Subcutaneous adipose tissue (tissue), 4 donors: ENCODE data around the gene LRRTM2. TPM values are rescaled to one million over a fixed set of nuclear protein-coding genes. Genes with fewer than 3 reads are reported as not detected.

ENCODE experiments used
- CTCF ChIP-seq: fragments of 450-650 bp; IDR thresholded peaks from one replicate; pipeline ENCODE4 v1.5.1; 2016; ENCODE audit warnings: low read depth, mild to moderate bottlenecking, control low read depth, antibody characterized with exemption, moderate library complexity
- total RNA-seq, 4 donors: library from RNA; depleted of rRNA; stranded (reverse); fragments of >200 nt; gene quantifications; one replicate each; pipeline ENCODE4 v1.1.0, GENCODE V29; 2016

The LRRTM2 gene
- total RNA-seq, 4 donors from 2014 or later: 0.34 to 8.9 (median 1.1) TPM

- no peak for TF ChIP-seq CTCF
These were observed 36.3 kb upstream of the LRRTM2 start for GRCh38 chr5:138911441-138911840.

DNA sequence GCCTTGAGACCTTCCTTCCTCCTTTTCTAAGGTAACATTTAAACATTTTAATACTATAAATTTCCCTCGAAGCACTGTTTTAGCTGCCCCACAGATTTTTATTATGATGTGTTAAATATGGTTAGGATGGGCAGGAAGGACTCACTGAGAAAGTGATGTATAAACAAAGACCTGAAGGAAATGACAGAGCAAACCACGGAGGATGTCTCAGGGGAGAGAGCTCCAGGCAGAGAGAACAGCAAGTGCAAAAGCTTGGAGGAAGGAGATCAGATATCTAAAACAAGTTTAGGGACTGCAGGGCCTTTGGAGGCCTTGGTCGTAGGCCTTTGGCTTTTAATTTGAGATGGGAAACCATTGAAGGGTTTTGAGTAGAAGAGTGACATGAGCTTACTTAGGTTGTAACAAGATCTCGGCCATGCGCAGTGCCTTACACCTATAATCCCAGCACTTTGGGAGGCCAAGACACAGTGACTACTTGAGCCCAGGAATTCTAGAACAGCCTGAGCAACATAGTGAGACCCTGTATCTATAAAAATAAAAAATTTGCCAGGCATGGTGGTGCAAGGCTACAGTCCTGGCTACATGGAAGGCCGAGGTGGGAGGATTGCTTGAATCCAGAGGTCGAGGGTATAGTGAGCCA, 35.5 kb upstream of the LRRTM2 start:
- no peak for TF ChIP-seq CTCF

- no peak for TF ChIP-seq CTCF
These were observed 34.6 kb upstream of the LRRTM2 start for GRCh38 chr5:138909734-138910133.

DNA sequence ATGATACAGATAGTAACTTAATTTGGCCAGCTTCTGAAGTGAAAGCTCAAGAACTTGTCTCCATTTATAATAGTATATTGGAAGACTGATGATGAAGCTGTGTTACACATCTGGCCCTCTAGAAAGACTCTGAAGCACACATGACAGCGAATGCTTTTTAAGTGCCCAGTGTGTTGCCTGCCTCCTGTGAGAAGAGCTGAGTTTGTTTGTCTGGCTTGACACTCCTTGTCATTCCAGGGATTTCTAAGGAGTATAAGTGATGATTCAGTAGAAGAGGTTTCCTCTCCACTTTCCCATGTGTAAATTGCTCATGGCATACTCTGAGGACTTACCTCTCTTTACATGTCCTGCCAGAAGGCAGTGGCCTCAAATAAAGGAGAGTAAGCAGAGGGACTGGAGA, 30.4 kb upstream of the LRRTM2 start:
- no peak for TF ChIP-seq CTCF

DNA sequence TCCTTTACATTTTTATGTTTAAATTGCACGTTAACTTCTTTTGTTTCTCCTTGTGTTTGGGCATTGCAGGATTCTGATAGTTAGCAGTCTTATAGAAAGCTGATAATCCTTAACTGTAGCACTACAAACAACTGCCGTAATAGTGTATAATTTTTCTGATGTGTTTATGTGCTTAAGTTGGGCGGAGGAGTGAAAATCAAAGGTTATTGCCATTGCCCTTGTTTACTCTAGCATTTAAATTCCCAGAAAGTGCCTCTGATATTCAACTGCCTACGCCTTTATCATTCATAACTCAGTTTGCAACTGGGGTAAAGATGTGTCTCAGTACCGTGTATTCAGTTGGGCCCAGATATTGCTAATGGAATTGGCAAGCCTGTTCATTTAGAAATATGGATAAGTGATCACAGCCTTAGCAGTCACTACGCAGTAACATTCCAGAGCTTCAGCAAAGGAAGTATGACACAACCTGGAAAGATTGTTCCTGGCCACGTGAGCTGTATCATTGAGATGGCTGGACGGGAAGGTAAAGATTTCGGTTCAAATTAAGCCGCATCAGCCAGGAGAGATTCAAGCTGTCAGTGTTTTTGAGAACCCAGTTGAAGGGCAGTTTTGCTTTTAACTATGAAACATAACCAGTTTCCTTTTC, 28.1 kb upstream of the LRRTM2 start:
- TF ChIP-seq CTCF: no peak

DNA sequence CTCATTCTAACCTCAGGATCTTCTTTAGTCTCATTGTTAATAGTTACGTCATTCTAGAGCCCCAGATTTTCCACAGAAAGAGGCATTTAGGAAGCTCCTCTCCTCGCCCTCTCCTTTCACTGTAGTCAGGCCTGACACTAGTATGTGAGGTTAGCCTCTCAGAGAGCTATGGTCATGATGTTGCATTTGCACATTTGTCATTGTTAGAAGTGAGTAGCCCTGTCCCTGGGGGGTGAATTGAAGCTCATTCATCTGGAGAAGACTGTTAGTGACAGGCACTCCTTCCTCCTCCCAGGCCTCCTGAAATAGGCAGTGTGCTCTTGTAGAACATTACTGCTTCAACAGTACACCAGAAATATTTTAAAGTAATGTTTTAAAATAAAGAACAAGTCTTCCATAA, 26.6 kb upstream of the LRRTM2 start:
- no peak for TF ChIP-seq CTCF

DNA sequence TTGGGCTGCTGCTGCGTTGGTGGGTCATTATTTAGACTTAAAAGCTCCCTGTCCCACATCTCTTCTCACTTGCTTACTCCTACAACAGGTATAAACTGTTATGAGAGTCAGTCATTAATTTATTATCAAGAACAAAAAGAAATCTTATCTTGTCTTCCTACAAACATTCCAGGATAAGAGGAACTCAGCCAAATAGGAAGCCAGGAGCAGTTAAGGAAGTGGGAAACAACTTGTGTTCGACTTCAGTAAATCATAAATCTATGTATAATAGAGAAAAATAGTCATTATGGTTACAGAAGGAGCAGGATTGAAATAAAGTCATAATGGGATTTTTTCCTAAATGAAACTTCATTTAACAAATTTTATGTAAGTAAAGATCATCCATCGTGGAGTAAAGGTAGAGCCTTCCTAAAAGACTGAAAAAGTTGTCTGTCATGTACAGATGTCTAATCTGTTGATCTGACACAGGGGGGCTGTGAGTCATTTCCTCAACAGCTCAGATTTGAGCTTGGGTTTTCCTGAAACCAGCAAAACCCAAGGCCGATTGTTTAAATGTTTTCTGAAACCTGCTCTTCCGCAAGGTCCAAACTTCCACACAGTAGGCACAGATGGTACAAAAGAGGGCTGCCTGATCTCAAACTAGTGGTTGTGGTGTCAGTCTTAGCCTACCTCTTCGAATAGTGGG, 25.3 kb upstream of the LRRTM2 start:
- no peak for TF ChIP-seq CTCF
